ENCODE results near the gene PSMC4. TPM values are rescaled to one million over a fixed set of nuclear protein-coding genes. Genes with fewer than 3 reads are reported as not detected.

Gene PSMC4
- total RNA-seq, 1 experiment from 2014 or later = 111 TPM

GRCh38 chr19:39986643-39987042, 15.7 kb downstream of the PSMC4 start:
- no peaks in the 10 kb centered on the region for H3K27me3 ChIP-seq (ENCODE audit: insufficient read depth, low read length)
- H4K8ac ChIP-seq (replicated peaks; ENCODE audit: insufficient read length, low read depth, low read length) = no peak overlapping the region
- no peak overlapping the region for H3K23ac ChIP-seq (ENCODE audit: insufficient read length, low read depth, low read length)
- H2BK20ac ChIP-seq (ENCODE audit: low read depth, low read length, poor library complexity, severe bottlenecking) = no peak overlapping the region
- H3K27me3 Mint-ChIP-seq (ENCODE audit: low read depth) = no peaks in the 10 kb centered on the region
- H3K27ac ChIP-seq (ENCODE audit: insufficient read length, low read depth, low read length) = no peak overlapping the region
- no peak overlapping the region for H3K18ac ChIP-seq (ENCODE audit: insufficient read length, low read depth, low read length)
- peaks cover 2% of the 10 kb centered on the region; the same call in 1 of the 2 replicates for H3K79me2 ChIP-seq (ENCODE audit: insufficient read depth, low read length)
- peaks cover 23 to 38% (median 36%) of the 10 kb centered on the region in 3 experiments for H3K36me3 Mint-ChIP-seq (ENCODE audit: insufficient read depth in 1 of 3, low read depth in 3 of 3)
- H3K27ac Mint-ChIP-seq = no peak overlapping the region
- no peak overlapping the region for H2BK15ac ChIP-seq (ENCODE audit: low read depth, low read length)
- no peak overlapping the region for H2AFZ ChIP-seq (ENCODE audit: low read length)
- no peaks in the 10 kb centered on the region for H3K4me1 Mint-ChIP-seq
- no peaks in the 10 kb centered on the region for H3K23me2 ChIP-seq (ENCODE audit: insufficient read length, low read depth, low read length, poor library complexity, severe bottlenecking)
- no peak overlapping the region for H3K4me2 ChIP-seq (ENCODE audit: insufficient read depth, insufficient read length, low read length)
- H3K9me3 Mint-ChIP-seq = peaks cover 34 to 45% of the 10 kb centered on the region in 2 experiments
- peaks cover 3% of the 10 kb centered on the region for H3K79me1 ChIP-seq (ENCODE audit: insufficient read depth, low read depth, low read length, poor library complexity, severe bottlenecking)
- no peak overlapping the region for H2BK120ac ChIP-seq (ENCODE audit: low read depth, low read length, poor library complexity, severe bottlenecking)
- H2AK5ac ChIP-seq (ENCODE audit: insufficient read length, low read length) = no peak overlapping the region
- TF ChIP-seq CTCF (conservative IDR thresholded peaks at IDR 0.05) = no peak
- H4K20me1 ChIP-seq (ENCODE audit: control insufficient read depth, insufficient read depth, insufficient read length) = no peaks in the 10 kb centered on the region
- no peaks in the 10 kb centered on the region for H3K9me3 ChIP-seq (ENCODE audit: control insufficient read depth, low read depth, low read length)
- H3K14ac ChIP-seq (ENCODE audit: insufficient read depth, low read length) = no peak overlapping the region
- H3K4ac ChIP-seq (ENCODE audit: low read depth, low read length) = no peak overlapping the region
- H3T11ph ChIP-seq (ENCODE audit: low read length) = no peak overlapping the region
- H4K91ac ChIP-seq (ENCODE audit: insufficient read length, low read depth, low read length) = no peak overlapping the region
- H2BK12ac ChIP-seq (ENCODE audit: insufficient read length, low read depth, low read length) = no peak overlapping the region
- H3K9ac ChIP-seq (ENCODE audit: extremely low read depth, insufficient read length, low read length) = no peak overlapping the region
- H3K4me1 ChIP-seq (ENCODE audit: insufficient read depth, low read length) = no peaks in the 10 kb centered on the region
- no peak for DNase-seq
- no peak overlapping the region for H3K56ac ChIP-seq (ENCODE audit: insufficient read length, low read depth, low read length)
- no peak overlapping the region for H4K5ac ChIP-seq (ENCODE audit: insufficient read length, low read depth, low read length)
- H2BK5ac ChIP-seq (ENCODE audit: insufficient read length, low read length) = no peak overlapping the region
- H3K4me3 Mint-ChIP-seq = no peak overlapping the region
